ENCODE data around the gene MPDZ.

- TF ChIP-seq, protein P1, sequence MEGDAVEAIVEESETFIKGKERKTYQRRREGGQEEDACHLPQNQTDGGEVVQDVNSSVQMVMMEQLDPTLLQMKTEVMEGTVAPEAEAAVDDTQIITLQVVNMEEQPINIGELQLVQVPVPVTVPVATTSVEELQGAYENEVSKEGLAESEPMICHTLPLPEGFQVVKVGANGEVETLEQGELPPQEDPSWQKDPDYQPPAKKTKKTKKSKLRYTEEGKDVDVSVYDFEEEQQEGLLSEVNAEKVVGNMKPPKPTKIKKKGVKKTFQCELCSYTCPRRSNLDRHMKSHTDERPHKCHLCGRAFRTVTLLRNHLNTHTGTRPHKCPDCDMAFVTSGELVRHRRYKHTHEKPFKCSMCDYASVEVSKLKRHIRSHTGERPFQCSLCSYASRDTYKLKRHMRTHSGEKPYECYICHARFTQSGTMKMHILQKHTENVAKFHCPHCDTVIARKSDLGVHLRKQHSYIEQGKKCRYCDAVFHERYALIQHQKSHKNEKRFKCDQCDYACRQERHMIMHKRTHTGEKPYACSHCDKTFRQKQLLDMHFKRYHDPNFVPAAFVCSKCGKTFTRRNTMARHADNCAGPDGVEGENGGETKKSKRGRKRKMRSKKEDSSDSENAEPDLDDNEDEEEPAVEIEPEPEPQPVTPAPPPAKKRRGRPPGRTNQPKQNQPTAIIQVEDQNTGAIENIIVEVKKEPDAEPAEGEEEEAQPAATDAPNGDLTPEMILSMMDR (IDR thresholded peaks at IDR 0.05; ENCODE audit: low read depth, low read length): no peak
- no peak for TF ChIP-seq EZH2phosphoT487 (IDR thresholded peaks at IDR 0.05; ENCODE audit: low read depth)
Observed at GRCh38 chr9:13296972-13297371, 17.5 kb upstream of the MPDZ start.

Data from OCI-LY3 (cell line).